IMR-90 (cell line): ENCODE data around the gene ZFR2. TPM values are rescaled to one million over a fixed set of nuclear protein-coding genes. Genes with fewer than 3 reads are reported as not detected.

ENCODE experiments used
- ATAC-seq: fragments of 200-7000 bp; cut with Tn5 transposase; 2 replicates; pipeline ENCODE4 v1.9.1; 2020; ENCODE audit warnings: low read depth, mild to moderate bottlenecking, moderate library complexity
- BruUV-seq: library from RNA; stranded (reverse); fragments of 400-500 nt; replicated peaks from 2 replicates; lab custom pipeline; 2021; lab: Mats Ljungman, UMichigan
- CTCF ChIA-PET: fragments of 300-600 bp; formaldehyde crosslinking; extraction: SDS; loops from one replicate; lab custom pipeline; 2021; ENCODE audit warnings: antibody characterized with exemption; lab: Yijun Ruan, JAX
- POLR2A ChIA-PET: fragments of 300-600 bp; sonication (Branson Sonifier 250); formaldehyde crosslinking; loops from one replicate; lab custom pipeline; 2022; ENCODE audit warnings: antibody characterized with exemption; ENCODE audit not compliant: unreplicated experiment; lab: Charles Lee
- DNase-seq: peaks from one replicate; pipeline ENCODE4 v3.0.0; 2013
- H2AFZ ChIP-seq: replicated peaks from 2 replicates; pipeline ENCODE3; 2013; ENCODE audit warnings: low read length, mild to moderate bottlenecking; ENCODE audit not compliant: poor library complexity
- H2AK5ac ChIP-seq: 2 replicates; pipeline ENCODE4 v1.6.1; 2013; ENCODE audit warnings: low read depth, low read length, inconsistent platforms
- H2AK9ac ChIP-seq: replicated peaks from 2 replicates; pipeline ENCODE3; 2013; ENCODE audit warnings: mild to moderate bottlenecking, low read depth, low read length, moderate library complexity; ENCODE audit not compliant: poor library complexity
- H2BK120ac ChIP-seq: 2 replicates; pipeline ENCODE4 v1.6.1; 2013; ENCODE audit warnings: low read depth, low read length, inconsistent platforms
- H2BK15ac ChIP-seq: 3 replicates; pipeline ENCODE4 v1.6.1; 2013; ENCODE audit warnings: low read depth, low read length, inconsistent platforms
- H2BK20ac ChIP-seq: 2 replicates; pipeline ENCODE4 v1.6.1; 2013; ENCODE audit warnings: low read depth, mild to moderate bottlenecking, inconsistent platforms, low read length, moderate library complexity
- H2BK5ac ChIP-seq: 2 replicates; pipeline ENCODE4 v1.6.1; 2013; ENCODE audit warnings: mild to moderate bottlenecking, low read depth, low read length, inconsistent platforms; ENCODE audit not compliant: poor library complexity, severe bottlenecking
- H3K14ac ChIP-seq: replicated peaks from 2 replicates; pipeline ENCODE4 v1.6.1; 2013; ENCODE audit warnings: low read depth, low read length, inconsistent platforms
- H3K18ac ChIP-seq: 2 replicates; pipeline ENCODE4 v1.6.1; 2013; ENCODE audit warnings: low read depth, low read length, control low read depth
- H3K23ac ChIP-seq: 2 replicates; pipeline ENCODE4 v1.6.1; 2013; ENCODE audit warnings: low read depth, low read length, inconsistent platforms
- H3K27ac ChIP-seq: 2 replicates; pipeline ENCODE4 v1.5.1; 2013; ENCODE audit warnings: mild to moderate bottlenecking, control low read depth, low read length; ENCODE audit not compliant: insufficient read depth
- H3K27me3 ChIP-seq: 2 replicates; pipeline ENCODE4 v1.6.1; 2013; ENCODE audit warnings: low read length; ENCODE audit not compliant: control insufficient read depth, insufficient read depth
- H3K36me3 ChIP-seq: 2 replicates; pipeline ENCODE4 v1.6.1; 2013; ENCODE audit warnings: low read length, mixed read lengths; ENCODE audit not compliant: control insufficient read depth, insufficient read depth
- H3K4ac ChIP-seq: 2 replicates; pipeline ENCODE4 v1.6.1; 2013; ENCODE audit warnings: low read depth, low read length, inconsistent platforms
- H3K4me1 ChIP-seq: 2 replicates; pipeline ENCODE4 v1.6.1; 2013; ENCODE audit warnings: low read length, mixed read lengths; ENCODE audit not compliant: control insufficient read depth, insufficient read depth
- H3K4me2 ChIP-seq: 2 replicates; pipeline ENCODE4 v1.6.1; 2013; ENCODE audit warnings: low read depth, mild to moderate bottlenecking, control low read depth, low read length, moderate library complexity
- H3K4me3 ChIP-seq: 2 replicates; pipeline ENCODE4 v1.5.1; 2013; ENCODE audit warnings: low read depth, mild to moderate bottlenecking, control low read depth, low read length, moderate library complexity; ENCODE audit not compliant: insufficient read depth
- H3K56ac ChIP-seq: 2 replicates; pipeline ENCODE4 v1.6.1; 2013; ENCODE audit warnings: low read length, inconsistent platforms; ENCODE audit not compliant: insufficient read depth; ENCODE audit errors: extremely low read depth
- H3K79me1 ChIP-seq, 2 experiments: 2 replicates each; pipeline ENCODE4 v1.6.1; 2013; ENCODE audit warnings: low read length in 2 of 2, inconsistent platforms in 1 of 2, low read depth in 1 of 2
- H3K9ac ChIP-seq: 2 replicates; pipeline ENCODE4 v1.6.1; 2013; ENCODE audit warnings: low read depth, low read length, control low read depth
- H3K9me1 ChIP-seq: 2 replicates; pipeline ENCODE4 v1.6.1; 2013; ENCODE audit warnings: low read length, inconsistent platforms; ENCODE audit not compliant: insufficient read depth
- H3K9me3 ChIP-seq: 2 replicates; pipeline ENCODE4 v1.6.1; 2013; ENCODE audit warnings: low read length; ENCODE audit not compliant: control insufficient read depth, insufficient read depth
- H4K20me1 ChIP-seq: 2 replicates; pipeline ENCODE4 v1.6.1; 2013; ENCODE audit warnings: low read length, inconsistent platforms; ENCODE audit not compliant: insufficient read depth
- H4K5ac ChIP-seq: 2 replicates; pipeline ENCODE4 v1.6.1; 2013; ENCODE audit warnings: mild to moderate bottlenecking, low read depth, low read length, control low read depth
- H4K8ac ChIP-seq, 2 experiments: 2 replicates each; pipeline ENCODE4 v1.6.1; 2013; ENCODE audit warnings: low read depth in 2 of 2, low read length in 2 of 2, control low read depth in 1 of 2, inconsistent platforms in 1 of 2
- H4K91ac ChIP-seq: 2 replicates; pipeline ENCODE4 v1.6.1; 2013; ENCODE audit warnings: low read depth, low read length, inconsistent platforms; ENCODE audit not compliant: insufficient read depth
- BHLHE40 ChIP-seq: fragments of 150-350 bp; IDR thresholded peaks from 2 replicates; pipeline ENCODE4 v1.6.1; 2016; ENCODE audit warnings: mild to moderate bottlenecking, low read depth, low read length
- CEBPB ChIP-seq: IDR thresholded peaks from 2 replicates; pipeline ENCODE4 v1.6.1; 2012; ENCODE audit warnings: low read depth, low read length, improper control_type of control experiment
- CHD1 ChIP-seq: IDR thresholded peaks from 2 replicates; pipeline ENCODE4 v1.6.1; 2012; ENCODE audit warnings: low read depth, low read length, improper control_type of control experiment
- ELK1 ChIP-seq: fragments of 150-350 bp; IDR thresholded peaks from 2 replicates; pipeline ENCODE4 v1.6.1; 2016; ENCODE audit warnings: low read depth, mild to moderate bottlenecking, low read length, moderate library complexity, borderline replicate concordance
- MAFK ChIP-seq: IDR thresholded peaks from 2 replicates; pipeline ENCODE4 v1.6.1; 2012; ENCODE audit warnings: low read depth, low read length, improper control_type of control experiment
- MAZ ChIP-seq: IDR thresholded peaks from 2 replicates; pipeline ENCODE4 v1.6.1; 2012; ENCODE audit warnings: low read depth, mild to moderate bottlenecking, low read length, improper control_type of control experiment, moderate library complexity, borderline replicate concordance
- MXI1 ChIP-seq: IDR thresholded peaks from 2 replicates; pipeline ENCODE4 v1.6.1; 2012; ENCODE audit warnings: low read depth, mild to moderate bottlenecking, low read length, moderate library complexity, borderline replicate concordance
- NFE2L2 ChIP-seq: fragments of 150-350 bp; IDR thresholded peaks from 2 replicates; pipeline ENCODE4 v1.6.1; 2016; ENCODE audit warnings: low read depth, mild to moderate bottlenecking, low read length
- POLR2A ChIP-seq: IDR thresholded peaks from 2 replicates; pipeline ENCODE4 v1.6.1; 2012; ENCODE audit warnings: mild to moderate bottlenecking, low read depth, low read length
- RAD21 ChIP-seq: IDR thresholded peaks from 2 replicates; pipeline ENCODE4 v1.6.1; 2012; ENCODE audit warnings: low read length, improper control_type of control experiment
- RCOR1 ChIP-seq: IDR thresholded peaks from 2 replicates; pipeline ENCODE4 v1.6.1; 2012; ENCODE audit warnings: mild to moderate bottlenecking, low read length, improper control_type of control experiment; ENCODE audit not compliant: insufficient replicate concordance
- RFX5 ChIP-seq: IDR thresholded peaks from 2 replicates; pipeline ENCODE4 v1.8.0; 2012; ENCODE audit warnings: low read depth, mild to moderate bottlenecking, low read length, moderate library complexity
- SMC3 ChIP-seq: fragments of 150-350 bp; IDR thresholded peaks from 2 replicates; pipeline ENCODE4 v1.6.1; 2016; ENCODE audit warnings: low read depth, mild to moderate bottlenecking, antibody characterized with exemption, low read length, moderate library complexity
- WGBS, 2 experiments: methylation state at CpG; one replicate each; pipeline versions ENCODE4 v1.1.5 to v1.1.7; 2013; ENCODE audit warnings: missing lambda C conversion rate in 2 of 2; ENCODE audit not compliant: insufficient read length in 1 of 2; ENCODE audit errors: extremely low coverage in 2 of 2; 5-methylcytosine and 5-hydroxymethylcytosine counted together
- dilution Hi-C: fragments of 300-500 bp; cut with HindIII; formaldehyde crosslinking; loops from one replicate; pipeline ENCODE4 v1.14.3; 2018; ENCODE audit warnings: low sequenced_read_pairs; ENCODE audit not compliant: unreplicated experiment
- in situ Hi-C: fragments of 300-500 bp; cut with MboI; formaldehyde crosslinking; loops from 3 replicates; pipeline ENCODE4 v1.14.3; 2019; ENCODE audit warnings: low sequenced_read_pairs, inconsistent platforms, mixed read lengths
- intact Hi-C: fragments of 100-400 bp; cut with micrococcal nuclease; formaldehyde crosslinking; loops from 2 replicates; pipeline ENCODE4 v1.10.0; 2022
- polyA plus RNA-seq, 3 experiments: library from polyadenylated mRNA; depleted of rRNA; stranded (reverse); fragments of >200 nt; gene quantifications; 2 replicates each; pipeline ENCODE4 v1.2.3, GENCODE V29; 2012; ENCODE audit warnings: low replicate concordance in 1 of 3
- total RNA-seq: library from RNA; depleted of rRNA; stranded (reverse); fragments of >200 nt; gene quantifications from 2 replicates; pipeline ENCODE4 v1.2.3, GENCODE V29; 2012
- TF ChIP-seq, protein P1 (sequence below): fragments of 150-350 bp; IDR thresholded peaks from 2 replicates; pipeline ENCODE4 v1.6.1; 2017; ENCODE audit warnings: mild to moderate bottlenecking, antibody characterized with exemption, low read length, low read depth
- TF ChIP-seq, protein P2 (sequence below): conservative IDR thresholded peaks from 2 replicates; pipeline ENCODE4 v1.5.1; 2012; ENCODE audit warnings: mild to moderate bottlenecking, low read depth, low read length, improper control_type of control experiment

The ZFR2 gene
- total and polyA plus RNA-seq, 2 of the 4 experiments (the other 2 are of a cell fraction), result 0.19 TPM; not detected in 1

GRCh38 chr19:3880471-3881271, 11.8 kb upstream of the ZFR2 start, which contains the start of gene ATCAY:
TSS of gene ATCAY (plus strand) at chr19:3880685. CDS start at chr19:3885768, 5,083 bp downstream.
- no peaks in the 10 kb centered on the region for H3K4me1 ChIP-seq
- POLR2A ChIA-PET, result no interaction called here
- intact Hi-C loops (no loop called here), dilution Hi-C loops (no loop called here), in situ Hi-C loops (no loop called here)
- ATAC-seq (peak; percentile 50), DNase-seq (no peak)
- peaks cover 3% of the 10 kb centered on the region; the same call in 1 of the 2 replicates for H4K20me1 ChIP-seq
- peaks cover 31% of the 10 kb centered on the region for H3K27me3 ChIP-seq
- no peaks in the 10 kb centered on the region for H3K36me3 ChIP-seq
- WGBS, 2 experiments, result 3% methylated on average over 15 of the region's 49 CpGs; no CpG with 5 or more reads in 1 of the 2 experiments
- H3K4me3 ChIP-seq, result no peak within 1 kb of the TSS
- H4K8ac ChIP-seq, result no peak within 1 kb of the TSS
- H4K91ac ChIP-seq, result no peak within 1 kb of the TSS
- no peak within 1 kb of the TSS for H4K5ac ChIP-seq
- H3K14ac ChIP-seq, result no peak within 1 kb of the TSS
- H3K79me1 ChIP-seq, result no peaks in the 10 kb centered on the region
- peaks cover 3% of the 10 kb centered on the region; the same call in 1 of the 2 replicates for H3K9me3 ChIP-seq
- no peak within 1 kb of the TSS for H3K18ac ChIP-seq
- no peak within 1 kb of the TSS for H2AK9ac ChIP-seq
- no peak within 1 kb of the TSS; the same call in 1 of the 2 replicates for H3K23ac ChIP-seq
- peak within 1 kb of the TSS; percentile 71 for H2AFZ ChIP-seq
- no peak within 1 kb of the TSS for H3K4ac ChIP-seq
- H2BK15ac ChIP-seq, result no peak within 1 kb of the TSS
- no peak within 1 kb of the TSS for H3K9ac ChIP-seq
- H2BK5ac ChIP-seq, result no peak within 1 kb of the TSS
- no peak within 1 kb of the TSS for H3K27ac ChIP-seq
- no peaks in the 10 kb centered on the region for H3K9me1 ChIP-seq
- no peak within 1 kb of the TSS; the same call in 1 of the 2 replicates for H3K4me2 ChIP-seq
- CTCF ChIA-PET, result interaction anchor here (0.7 kb wide), 1 partner anchor 545 kb away, joined by 6 read pairs; no protein-coding TSS in a partner anchor
- no peak within 1 kb of the TSS for H2BK20ac ChIP-seq
- no peak within 1 kb of the TSS for H2AK5ac ChIP-seq
- no TSS peak for BruUV-seq
- H3K56ac ChIP-seq, result no peak within 1 kb of the TSS
- no peak within 1 kb of the TSS for H2BK120ac ChIP-seq
- TF ChIP-seq MXI1, result no peak
- no peak for TF ChIP-seq POLR2A
- TF ChIP-seq MAFK, result no peak
- TF ChIP-seq, protein P1, sequence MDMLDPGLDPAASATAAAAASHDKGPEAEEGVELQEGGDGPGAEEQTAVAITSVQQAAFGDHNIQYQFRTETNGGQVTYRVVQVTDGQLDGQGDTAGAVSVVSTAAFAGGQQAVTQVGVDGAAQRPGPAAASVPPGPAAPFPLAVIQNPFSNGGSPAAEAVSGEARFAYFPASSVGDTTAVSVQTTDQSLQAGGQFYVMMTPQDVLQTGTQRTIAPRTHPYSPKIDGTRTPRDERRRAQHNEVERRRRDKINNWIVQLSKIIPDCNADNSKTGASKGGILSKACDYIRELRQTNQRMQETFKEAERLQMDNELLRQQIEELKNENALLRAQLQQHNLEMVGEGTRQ, result no peak
- no peak for TF ChIP-seq NFE2L2
- no peak for TF ChIP-seq SMC3
- TF ChIP-seq RAD21, result no peak
- no peak for TF ChIP-seq RFX5
- TF ChIP-seq RCOR1, result no peak
- TF ChIP-seq, protein P2, sequence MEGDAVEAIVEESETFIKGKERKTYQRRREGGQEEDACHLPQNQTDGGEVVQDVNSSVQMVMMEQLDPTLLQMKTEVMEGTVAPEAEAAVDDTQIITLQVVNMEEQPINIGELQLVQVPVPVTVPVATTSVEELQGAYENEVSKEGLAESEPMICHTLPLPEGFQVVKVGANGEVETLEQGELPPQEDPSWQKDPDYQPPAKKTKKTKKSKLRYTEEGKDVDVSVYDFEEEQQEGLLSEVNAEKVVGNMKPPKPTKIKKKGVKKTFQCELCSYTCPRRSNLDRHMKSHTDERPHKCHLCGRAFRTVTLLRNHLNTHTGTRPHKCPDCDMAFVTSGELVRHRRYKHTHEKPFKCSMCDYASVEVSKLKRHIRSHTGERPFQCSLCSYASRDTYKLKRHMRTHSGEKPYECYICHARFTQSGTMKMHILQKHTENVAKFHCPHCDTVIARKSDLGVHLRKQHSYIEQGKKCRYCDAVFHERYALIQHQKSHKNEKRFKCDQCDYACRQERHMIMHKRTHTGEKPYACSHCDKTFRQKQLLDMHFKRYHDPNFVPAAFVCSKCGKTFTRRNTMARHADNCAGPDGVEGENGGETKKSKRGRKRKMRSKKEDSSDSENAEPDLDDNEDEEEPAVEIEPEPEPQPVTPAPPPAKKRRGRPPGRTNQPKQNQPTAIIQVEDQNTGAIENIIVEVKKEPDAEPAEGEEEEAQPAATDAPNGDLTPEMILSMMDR, result no peak
- TF ChIP-seq CHD1, result no peak
- no peak for TF ChIP-seq CEBPB
- TF ChIP-seq ELK1, result no peak
- no peak for TF ChIP-seq MAZ
- no peak for TF ChIP-seq BHLHE40
